ENCODE measurements around the gene ALDH1A3.

ALDH1A3 gene

DNA sequence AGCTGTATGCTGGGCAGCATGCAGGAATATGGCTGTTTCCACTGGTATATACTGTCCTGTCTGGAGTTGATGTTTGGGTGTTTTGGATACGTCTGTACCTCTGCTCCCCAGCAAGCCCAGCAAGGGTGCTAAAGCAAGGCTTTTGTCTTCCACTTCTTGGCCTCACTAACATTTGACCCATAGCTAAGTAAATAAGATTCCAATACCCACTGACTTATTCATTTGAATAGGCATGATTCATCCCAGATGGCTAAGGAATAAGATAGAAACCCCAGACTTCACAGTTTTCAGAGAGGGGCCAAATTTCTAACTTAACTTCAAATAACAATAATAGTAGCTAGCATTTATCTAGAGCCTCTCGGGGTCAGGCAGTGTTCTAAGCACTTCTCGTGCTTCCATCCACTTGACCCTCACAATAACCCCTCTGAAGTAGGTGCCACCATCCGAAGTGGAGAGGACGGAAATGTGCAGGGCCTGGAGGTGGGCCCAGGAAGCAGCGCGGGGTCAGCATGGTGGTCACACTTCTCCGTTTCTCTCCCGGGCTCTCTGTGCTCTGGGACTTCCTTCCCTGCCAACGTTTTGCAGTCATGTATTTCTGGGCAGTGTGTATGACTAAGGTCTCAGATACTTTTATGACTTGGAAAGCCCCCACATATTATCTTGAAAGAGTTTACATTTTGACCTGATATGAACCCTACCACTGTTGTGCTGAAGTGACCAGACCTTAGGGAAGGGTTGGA is 78.9 kb downstream of the ALDH1A3 start:
- no peak for DNase-seq (ENCODE audit: low read depth)

DNA sequence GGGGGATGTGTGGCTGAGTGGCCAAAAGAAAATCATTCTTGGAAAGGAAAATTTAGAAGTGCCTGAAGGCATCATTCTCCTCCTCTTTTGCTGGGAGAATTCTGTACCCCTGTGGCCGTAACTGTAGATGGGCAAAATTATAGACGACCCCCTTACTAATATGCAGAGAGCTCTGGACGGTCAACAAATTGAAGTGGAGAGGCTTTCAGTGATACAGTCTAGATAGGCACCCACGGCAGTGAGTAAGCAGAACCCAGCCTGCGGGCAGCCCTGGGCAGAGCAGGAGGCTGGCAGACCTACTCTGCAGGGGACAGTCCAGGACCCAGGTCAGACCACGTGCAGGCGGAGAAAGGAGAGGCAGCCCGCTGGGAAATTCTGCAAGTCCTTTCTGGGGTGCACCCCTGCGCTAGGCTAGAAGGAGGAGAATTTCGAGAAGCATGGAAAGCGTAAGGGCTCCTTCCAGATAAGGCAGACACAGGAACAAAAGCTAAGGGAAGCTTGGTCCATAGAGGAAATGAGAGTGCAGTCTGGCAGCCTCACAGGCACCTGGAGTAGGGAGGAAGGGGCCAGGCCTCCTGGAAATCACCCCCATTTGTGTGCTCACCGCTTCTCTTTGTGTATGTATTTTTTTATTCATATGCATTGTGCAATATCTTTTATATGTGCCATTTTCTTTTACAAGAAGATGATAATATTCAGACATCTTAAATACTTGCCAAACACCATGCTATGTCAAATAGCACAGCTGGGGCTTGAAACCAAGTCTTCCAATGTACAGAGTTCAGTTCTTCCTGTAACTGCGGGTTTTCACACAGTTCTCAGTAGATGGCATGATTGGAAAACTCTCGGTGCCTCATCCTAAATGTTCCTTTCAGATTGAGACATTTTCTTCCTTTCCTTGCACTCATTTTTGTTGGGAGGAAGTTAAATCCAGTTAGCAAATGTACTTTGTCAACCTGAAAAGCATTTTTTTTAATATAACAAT is 79.7 kb downstream of the ALDH1A3 start:
- no peak for DNase-seq (ENCODE audit: low read depth)
